A375 (cell line): ENCODE results near the gene NAT16. TPM values are rescaled to one million over a fixed set of nuclear protein-coding genes. Genes with fewer than 3 reads are reported as not detected.

Experiments
- small RNA-seq: library from RNA; depleted of rRNA; stranded (forward); fragments of <200 nt; gene quantifications from one replicate; pipeline ENCODE3, GENCODE V24; 2014
- total RNA-seq: library from RNA; depleted of rRNA; stranded (reverse); fragments of >200 nt; shearing (Covaris generic); gene quantifications from 2 replicates; pipeline ENCODE4 v1.2.3, GENCODE V29; 2014; rRNA removed

Gene NAT16
- 0.05 and 0.11 TPM in 2 replicates for total RNA-seq

DNA sequence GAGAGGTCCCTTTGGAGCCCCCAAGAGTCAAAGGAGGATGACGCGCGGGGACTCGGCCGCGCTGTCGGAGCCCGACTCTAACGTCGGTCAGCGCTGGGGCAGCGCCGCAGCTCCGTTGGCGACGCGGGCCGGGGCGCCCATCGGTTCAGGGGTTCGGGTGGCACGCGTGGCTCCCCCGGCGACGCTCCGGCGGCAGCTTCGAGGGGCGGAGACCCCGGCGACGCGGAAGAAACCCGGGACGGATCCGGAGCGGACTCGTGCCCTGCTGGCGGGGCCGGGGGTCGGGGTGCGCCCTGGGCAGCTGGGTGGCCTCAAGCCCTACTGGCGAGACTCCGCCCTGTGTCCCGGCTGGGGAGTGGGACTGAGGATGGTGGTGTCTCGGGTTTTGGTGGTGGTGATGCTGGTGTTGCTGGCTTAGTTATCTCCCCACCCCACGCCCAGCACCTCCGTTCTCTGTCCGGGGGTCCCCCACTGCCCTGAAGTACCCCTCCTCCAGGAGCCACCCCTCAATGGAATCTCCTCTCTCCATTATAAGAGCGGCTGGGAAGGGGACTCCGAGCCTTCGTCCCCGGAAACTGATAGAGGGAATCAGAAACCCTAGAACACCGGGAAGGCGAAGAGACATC is at the start of gene NAT16:
TSS of gene NAT16 (minus strand) at position 164 of the 626 bp plus-strand sequence. CDS start 5,486 bp downstream, outside the sequence.

GRCh38 chr7:101217388-101218235 is 37.5 kb upstream of the NAT16 start, which contains the start of the genes PLOD3 and ZNHIT1:
PLOD3 (minus strand) TSS chr7:101217581; CDS start chr7:101217274, 307 bp downstream.
ZNHIT1 (plus strand) TSS chr7:101218165; CDS start chr7:101218196, 31 bp downstream.

DNA sequence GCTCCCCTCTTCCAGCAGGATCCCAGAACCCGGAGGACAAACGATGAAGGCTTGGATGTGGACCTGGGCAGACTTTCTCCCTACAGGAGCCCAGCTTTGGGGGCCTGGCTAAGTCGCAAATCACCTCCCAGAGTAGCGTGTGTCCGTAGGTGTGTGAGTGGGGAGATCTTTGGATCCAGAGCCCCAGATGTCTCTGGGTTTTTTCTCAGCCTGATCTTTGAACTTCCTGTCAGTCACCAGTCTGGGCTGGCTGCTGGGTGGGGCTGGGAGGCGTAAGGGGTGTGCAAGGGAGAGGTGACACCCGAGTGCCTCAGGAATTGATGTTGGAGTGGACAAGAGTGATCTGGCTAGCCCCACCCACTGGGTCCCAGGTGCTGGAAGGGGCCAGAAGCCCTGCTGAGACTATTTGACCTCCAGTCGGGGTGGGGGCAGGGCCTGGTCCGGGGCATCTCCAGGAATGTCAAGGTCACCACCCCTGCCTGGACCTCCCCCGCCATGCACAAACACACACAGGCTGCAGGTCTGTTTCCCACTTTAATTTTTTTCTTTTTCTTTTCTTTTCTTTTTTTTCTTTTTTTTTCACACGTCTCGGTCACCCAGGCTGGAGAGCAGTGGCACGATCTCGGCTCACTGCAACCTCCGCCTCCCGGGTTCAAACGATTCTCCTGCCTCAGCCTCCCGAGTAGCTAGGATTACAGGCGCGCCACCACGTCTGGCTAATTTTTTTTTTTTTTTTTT is 20.9 kb upstream of the NAT16 start, which contains the start of gene MOGAT3:
TSS of gene MOGAT3 (minus strand) at position 175 of the 738 bp plus-strand sequence. CDS start 182 bp downstream, outside the sequence.

DNA sequence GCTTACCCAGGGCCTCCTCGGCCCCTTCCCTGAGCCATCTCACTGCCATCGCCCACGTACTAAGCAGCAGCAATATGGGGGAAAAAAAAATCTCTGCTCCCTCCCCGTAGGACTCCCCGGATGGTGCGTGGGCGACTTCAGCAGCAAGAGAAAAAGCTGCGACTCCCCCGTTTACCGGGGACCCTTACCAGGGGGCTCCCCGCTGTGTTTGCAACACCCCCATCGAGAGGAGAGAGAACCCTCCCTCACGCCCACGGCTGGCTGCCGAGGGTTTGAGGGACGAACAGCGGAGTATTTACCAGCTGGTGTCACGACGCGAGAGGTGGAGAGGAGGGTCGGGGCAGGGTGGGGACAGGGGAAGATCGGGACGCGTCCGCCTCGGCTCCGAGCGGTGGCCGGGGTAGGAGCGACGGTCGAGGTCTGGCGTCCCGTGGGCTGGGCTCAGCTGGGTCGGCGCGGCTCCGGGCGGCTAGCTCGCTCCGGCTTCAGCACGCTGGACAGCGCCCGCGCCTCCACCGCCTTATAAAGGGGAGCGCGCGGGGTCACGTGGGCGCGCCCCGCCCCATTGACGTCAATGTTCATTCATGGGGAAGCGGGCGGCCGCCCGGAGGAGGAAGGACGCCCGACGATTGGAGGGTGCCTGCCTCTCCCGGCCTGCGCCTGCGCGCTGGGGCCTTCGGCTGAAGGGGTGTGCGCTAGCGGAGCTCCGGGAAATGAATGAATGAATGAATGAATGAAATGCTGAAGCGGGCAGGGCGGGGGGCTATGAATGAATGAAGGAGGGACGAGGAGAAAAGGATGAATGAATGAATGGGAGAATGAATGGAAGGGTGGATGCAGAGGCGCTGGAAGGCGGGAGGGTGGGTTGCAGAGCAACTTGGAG is 14.8 kb downstream of the NAT16 start, which contains the start of gene VGF:
TSS of gene VGF (minus strand) at position 495 of the 883 bp plus-strand sequence. CDS start 726 bp downstream, outside the sequence.

DNA sequence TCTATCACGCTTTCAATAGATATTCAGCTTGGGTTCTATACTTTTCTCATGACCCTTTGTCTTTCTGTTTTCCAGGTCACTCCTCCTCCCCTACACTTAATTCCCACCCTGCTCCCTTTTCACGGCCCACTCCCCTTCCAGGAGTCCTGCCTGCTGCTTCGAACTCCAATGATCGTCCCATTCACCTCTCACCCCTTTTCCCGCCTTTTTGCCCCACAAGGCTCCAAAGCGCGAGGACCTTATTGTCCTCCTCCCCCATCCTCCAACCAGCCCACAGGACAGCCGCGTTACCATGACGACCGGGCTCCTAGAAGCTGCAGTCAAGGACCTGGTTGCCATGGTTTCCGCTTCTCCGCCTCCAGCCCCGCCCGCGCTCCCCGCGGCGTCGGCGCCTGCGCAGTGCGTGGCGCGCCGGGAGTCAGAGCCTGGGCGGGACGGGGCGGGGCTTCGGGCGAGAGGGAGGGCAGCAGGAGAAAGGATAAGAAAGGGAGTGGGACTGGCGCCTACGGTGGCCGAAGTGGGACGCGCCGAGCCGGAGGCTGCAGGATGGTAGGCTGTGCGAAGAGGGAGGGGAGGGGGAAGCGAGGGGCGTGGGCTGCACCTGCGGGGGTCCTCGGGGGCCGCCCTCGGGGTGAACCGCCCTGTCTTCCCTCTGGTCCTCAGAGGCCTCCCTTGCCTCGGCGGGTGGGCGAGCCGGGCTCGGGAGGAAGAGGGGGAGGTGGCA is 26.0 kb downstream of the NAT16 start, which contains the start of gene AP1S1:
TSS of gene AP1S1 (plus strand) at position 508 of the 724 bp plus-strand sequence. CDS start at position 547, 39 bp downstream.

GRCh38 chr7:101126651-101127459 is 53.2 kb downstream of the NAT16 start, which contains the start of gene SERPINE1:
SERPINE1 (plus strand) TSS chr7:101127104; CDS start chr7:101128394, 1,290 bp downstream.

Small RNA genes within 50 kb of the gene (small RNA-seq; reads per million reads assigned to genes)
- gene MIR4653, result not detected

Other genes starting within 250 kb of the NAT16 start
- not detected in 2 replicates for gene MUC3A, start 230.8 kb downstream of the NAT16 start, total RNA-seq
- gene MUC12, start 210.7 kb downstream of the NAT16 start, total RNA-seq, result not detected in 2 replicates
- gene MUC17, start 160.2 kb downstream of the NAT16 start, total RNA-seq, result not detected in 2 replicates
- 11.0 and 13.3 TPM in 2 replicates for gene TRIM56, start 94.8 kb downstream of the NAT16 start, total RNA-seq
- 1.4 TPM in 2 replicates for gene SERPINE1, start 53.2 kb downstream of the NAT16 start, total RNA-seq
- 344 and 361 TPM in 2 replicates for gene AP1S1, start 25.8 kb downstream of the NAT16 start, total RNA-seq
- 338 and 362 TPM in 2 replicates for gene VGF, start 14.7 kb downstream of the NAT16 start, total RNA-seq
- not detected in 2 replicates for gene MOGAT3, start 20.7 kb upstream of the NAT16 start, total RNA-seq
- 232 and 262 TPM in 2 replicates for gene PLOD3, start 37.3 kb upstream of the NAT16 start, total RNA-seq
- gene ZNHIT1, start 37.9 kb upstream of the NAT16 start, total RNA-seq, result 154 and 183 TPM in 2 replicates
- gene CLDN15, start 57.5 kb upstream of the NAT16 start, total RNA-seq, result 6.2 and 8.5 TPM in 2 replicates
- gene FIS1, start 64.8 kb upstream of the NAT16 start, total RNA-seq, result 296 and 304 TPM in 2 replicates
- 24.5 and 29.0 TPM in 2 replicates for gene IFT22, start 141.5 kb upstream of the NAT16 start, total RNA-seq
- not detected in 2 replicates for gene COL26A1, start 182.6 kb upstream of the NAT16 start, total RNA-seq